Astrocyte (in vitro differentiated cells and primary cell): ENCODE data around the gene HLF.

Experiments used
- EZH2 ChIP-seq: IDR thresholded peaks from 2 replicates; pipeline ENCODE4 v1.6.1; 2012; ENCODE audit warnings: mild to moderate bottlenecking, low read length, inconsistent platforms; ENCODE audit not compliant: insufficient read depth
- TF ChIP-seq, protein P1 (sequence below): IDR thresholded peaks from 2 replicates; pipeline ENCODE4 v1.5.1; 2011; ENCODE audit warnings: low read depth, mild to moderate bottlenecking, inconsistent platforms, low read length, moderate library complexity; ENCODE audit not compliant: insufficient read depth

GRCh38 chr17:55323518-55324295 is 58.9 kb downstream of the HLF start:
- TF ChIP-seq, protein P1, sequence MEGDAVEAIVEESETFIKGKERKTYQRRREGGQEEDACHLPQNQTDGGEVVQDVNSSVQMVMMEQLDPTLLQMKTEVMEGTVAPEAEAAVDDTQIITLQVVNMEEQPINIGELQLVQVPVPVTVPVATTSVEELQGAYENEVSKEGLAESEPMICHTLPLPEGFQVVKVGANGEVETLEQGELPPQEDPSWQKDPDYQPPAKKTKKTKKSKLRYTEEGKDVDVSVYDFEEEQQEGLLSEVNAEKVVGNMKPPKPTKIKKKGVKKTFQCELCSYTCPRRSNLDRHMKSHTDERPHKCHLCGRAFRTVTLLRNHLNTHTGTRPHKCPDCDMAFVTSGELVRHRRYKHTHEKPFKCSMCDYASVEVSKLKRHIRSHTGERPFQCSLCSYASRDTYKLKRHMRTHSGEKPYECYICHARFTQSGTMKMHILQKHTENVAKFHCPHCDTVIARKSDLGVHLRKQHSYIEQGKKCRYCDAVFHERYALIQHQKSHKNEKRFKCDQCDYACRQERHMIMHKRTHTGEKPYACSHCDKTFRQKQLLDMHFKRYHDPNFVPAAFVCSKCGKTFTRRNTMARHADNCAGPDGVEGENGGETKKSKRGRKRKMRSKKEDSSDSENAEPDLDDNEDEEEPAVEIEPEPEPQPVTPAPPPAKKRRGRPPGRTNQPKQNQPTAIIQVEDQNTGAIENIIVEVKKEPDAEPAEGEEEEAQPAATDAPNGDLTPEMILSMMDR: no peak
- no peak for TF ChIP-seq EZH2
